Stimulated activated CD8-positive, alpha-beta memory T cell treated with anti-CD3 and anti-CD28 coated beads, Interleukin-4, amount 100 ng/mL, for 1 hour (primary cell): ENCODE results near the gene SUGP1.

Source experiments
- DNase-seq, 2 donors: peaks; one replicate each; pipeline ENCODE4 v3.0.0-alpha.2; 2020; ENCODE audit warnings: low read depth in 2 of 2, low spot score in 1 of 2

The SUGP1 gene

GRCh38 chr19:19232261-19232721 is 88.0 kb downstream of the SUGP1 start:
- DNase-seq: no peak

- DNase-seq: no peak
These were observed 89.3 kb downstream of the SUGP1 start for GRCh38 chr19:19230999-19231398.

- DNase-seq: no peak
These were observed 90.6 kb downstream of the SUGP1 start for GRCh38 chr19:19229701-19230100.

- DNase-seq: no peak
These were observed 93.1 kb downstream of the SUGP1 start for GRCh38 chr19:19227217-19227616.

- no peak for DNase-seq
These were observed 93.6 kb downstream of the SUGP1 start for GRCh38 chr19:19226663-19227062.

- no peak for DNase-seq
These were observed 94.1 kb downstream of the SUGP1 start for GRCh38 chr19:19226204-19226603.
